WERI-Rb-1 (cell line): ENCODE results near the gene KIRREL3.

ENCODE experiments used
- DNase-seq: peaks from one replicate; pipeline ENCODE4 v3.0.0-alpha.2; 2020
- H3K27ac ChIP-seq: fragments of 250-450 bp; sonication (Bioruptor Pico); 2 replicates; pipeline ENCODE4 v1.5.1; 2020; ENCODE audit warnings: mild to moderate bottlenecking, moderate library complexity
- H3K27me3 ChIP-seq: fragments of 250-450 bp; sonication (Bioruptor Pico); 2 replicates; pipeline ENCODE4 v1.5.1; 2021; ENCODE audit warnings: mild to moderate bottlenecking, low read depth, moderate library complexity; ENCODE audit not compliant: insufficient read depth, severe bottlenecking
- H3K36me3 ChIP-seq: fragments of 250-450 bp; sonication (Bioruptor Pico); 2 replicates; pipeline ENCODE4 v1.5.1; 2020; ENCODE audit warnings: mild to moderate bottlenecking, moderate library complexity
- H3K4me3 ChIP-seq: 2 replicates; pipeline ENCODE4 v1.5.1; 2011; ENCODE audit warnings: low read depth, mild to moderate bottlenecking, control low read depth, low read length
- H3K9me3 ChIP-seq: fragments of 250-450 bp; sonication (Bioruptor Pico); 2 replicates; pipeline ENCODE4 v1.5.1; 2021; ENCODE audit warnings: mild to moderate bottlenecking, moderate library complexity; ENCODE audit not compliant: severe bottlenecking
- TF ChIP-seq, protein P1 (sequence below): IDR thresholded peaks from 2 replicates; pipeline ENCODE4 v1.5.1; 2011; ENCODE audit warnings: low read depth, mild to moderate bottlenecking, control low read depth, inconsistent platforms, low read length

The KIRREL3 gene

GRCh38 chr11:126407682-126408288 lies 592.8 kb downstream of the KIRREL3 start:
- TF ChIP-seq, protein P1, sequence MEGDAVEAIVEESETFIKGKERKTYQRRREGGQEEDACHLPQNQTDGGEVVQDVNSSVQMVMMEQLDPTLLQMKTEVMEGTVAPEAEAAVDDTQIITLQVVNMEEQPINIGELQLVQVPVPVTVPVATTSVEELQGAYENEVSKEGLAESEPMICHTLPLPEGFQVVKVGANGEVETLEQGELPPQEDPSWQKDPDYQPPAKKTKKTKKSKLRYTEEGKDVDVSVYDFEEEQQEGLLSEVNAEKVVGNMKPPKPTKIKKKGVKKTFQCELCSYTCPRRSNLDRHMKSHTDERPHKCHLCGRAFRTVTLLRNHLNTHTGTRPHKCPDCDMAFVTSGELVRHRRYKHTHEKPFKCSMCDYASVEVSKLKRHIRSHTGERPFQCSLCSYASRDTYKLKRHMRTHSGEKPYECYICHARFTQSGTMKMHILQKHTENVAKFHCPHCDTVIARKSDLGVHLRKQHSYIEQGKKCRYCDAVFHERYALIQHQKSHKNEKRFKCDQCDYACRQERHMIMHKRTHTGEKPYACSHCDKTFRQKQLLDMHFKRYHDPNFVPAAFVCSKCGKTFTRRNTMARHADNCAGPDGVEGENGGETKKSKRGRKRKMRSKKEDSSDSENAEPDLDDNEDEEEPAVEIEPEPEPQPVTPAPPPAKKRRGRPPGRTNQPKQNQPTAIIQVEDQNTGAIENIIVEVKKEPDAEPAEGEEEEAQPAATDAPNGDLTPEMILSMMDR = no peak
- DNase-seq = no peak
- H3K4me3 ChIP-seq = no peak overlapping the region
- no peaks in the 10 kb centered on the region for H3K27me3 ChIP-seq
- H3K9me3 ChIP-seq = no peaks in the 10 kb centered on the region
- H3K27ac ChIP-seq = peak overlapping the region; percentile 89
- peaks cover 38% of the 10 kb centered on the region for H3K36me3 ChIP-seq

GRCh38 chr11:126407101-126407521 lies 593.5 kb downstream of the KIRREL3 start:
- DNase-seq = peak; percentile 90
- peaks cover 34% of the 10 kb centered on the region for H3K36me3 ChIP-seq
- H3K9me3 ChIP-seq = no peaks in the 10 kb centered on the region
- H3K4me3 ChIP-seq = peak overlapping the region; percentile 13
- H3K27ac ChIP-seq = peak overlapping the region; percentile 89
- no peaks in the 10 kb centered on the region for H3K27me3 ChIP-seq
- TF ChIP-seq, protein P1 = no peak

- TF ChIP-seq, protein P1 = no peak
- Histone ChIP-seq H3K4me3 (no peak overlapping the region), H3K36me3 (peaks cover 26% of the 10 kb centered on the region), H3K27ac (peak overlapping the region; percentile 89), H3K27me3 (no peaks in the 10 kb centered on the region), H3K9me3 (no peaks in the 10 kb centered on the region)
- no peak for DNase-seq
Observed at GRCh38 chr11:126406368-126406767, 594.2 kb downstream of the KIRREL3 start.

DNA sequence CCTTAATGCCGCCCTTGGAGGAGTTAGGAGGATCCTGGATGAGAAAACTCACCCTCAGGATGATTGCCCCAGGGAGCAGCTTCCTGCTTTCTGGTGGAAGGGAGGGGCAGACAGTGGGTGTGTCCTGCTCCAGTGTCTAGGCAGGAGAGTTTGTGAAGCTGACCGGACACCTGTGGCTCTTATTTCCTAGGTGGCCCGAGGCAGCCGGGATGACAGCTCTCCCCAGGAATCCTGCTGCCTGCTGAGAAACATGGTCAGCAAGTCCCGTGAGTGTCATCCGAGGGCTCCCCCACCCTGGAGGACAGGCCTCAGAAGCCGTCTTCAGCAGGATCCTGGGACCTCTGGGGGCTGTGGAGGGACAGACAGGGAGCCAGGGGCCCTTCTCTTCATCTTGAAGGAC lies 594.7 kb downstream of the KIRREL3 start:
- Histone ChIP-seq H3K36me3 (peaks cover 26% of the 10 kb centered on the region), H3K9me3 (no peaks in the 10 kb centered on the region), H3K4me3 (no peak overlapping the region), H3K27me3 (no peaks in the 10 kb centered on the region), H3K27ac (peak overlapping the region; percentile 89)
- TF ChIP-seq, protein P1 = no peak
- DNase-seq = no peak

DNA sequence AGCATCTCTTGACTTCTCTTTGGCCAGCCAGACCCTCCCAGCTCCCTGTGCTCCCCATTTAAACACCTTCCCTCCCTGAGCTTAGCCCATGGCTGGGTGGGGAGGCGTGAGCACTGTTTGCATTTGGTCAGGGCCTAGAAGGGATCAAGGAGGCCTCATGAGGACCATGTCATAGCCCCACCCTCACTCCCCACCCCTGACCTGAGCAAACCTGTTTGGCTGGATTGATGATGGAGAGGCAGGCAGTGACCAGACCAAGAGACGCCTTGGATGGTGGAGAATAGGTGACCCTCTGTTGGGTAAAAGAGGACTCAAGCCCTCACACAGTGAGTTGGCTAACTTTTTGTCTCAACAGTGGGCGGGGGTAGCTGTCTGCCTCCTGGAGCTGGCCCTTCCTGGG lies 595.2 kb downstream of the KIRREL3 start:
- Histone ChIP-seq H3K4me3 (no peak overlapping the region), H3K27me3 (no peaks in the 10 kb centered on the region), H3K27ac (peak overlapping the region; percentile 89), H3K9me3 (no peaks in the 10 kb centered on the region), H3K36me3 (peaks cover 21% of the 10 kb centered on the region)
- no peak for DNase-seq
- TF ChIP-seq, protein P1 = no peak

GRCh38 chr11:126404367-126404766 lies 596.2 kb downstream of the KIRREL3 start:
- peak; percentile 82 for DNase-seq
- H3K9me3 ChIP-seq = no peaks in the 10 kb centered on the region
- peak overlapping the region; percentile 89 for H3K27ac ChIP-seq
- peak overlapping the region; percentile 36 for H3K4me3 ChIP-seq
- peaks cover 12% of the 10 kb centered on the region for H3K36me3 ChIP-seq
- TF ChIP-seq, protein P1 = no peak
- no peaks in the 10 kb centered on the region for H3K27me3 ChIP-seq
